BLaER1 (cell line): ENCODE data around the gene OSBPL2.

Experiments used
- H3K27ac ChIP-seq: shearing (Covaris generic); formaldehyde crosslinking; 2 replicates; pipeline ENCODE4 v1.8.1; 2022
- H3K27me3 ChIP-seq: shearing (Covaris generic); formaldehyde crosslinking; 2 replicates; pipeline ENCODE4 v1.8.1; 2022
- H3K36me3 ChIP-seq: shearing (Covaris generic); formaldehyde crosslinking; 2 replicates; pipeline ENCODE4 v1.8.1; 2022
- H3K4me1 ChIP-seq: shearing (Covaris generic); formaldehyde crosslinking; 2 replicates; pipeline ENCODE4 v1.8.1; 2022
- H3K4me2 ChIP-seq: shearing (Covaris generic); formaldehyde crosslinking; 2 replicates; pipeline ENCODE4 v1.8.1; 2022
- H3K4me3 ChIP-seq: shearing (Covaris generic); formaldehyde crosslinking; 2 replicates; pipeline ENCODE4 v1.8.1; 2022
- H3K9ac ChIP-seq: shearing (Covaris generic); formaldehyde crosslinking; 2 replicates; pipeline ENCODE4 v1.8.1; 2022
- H3K9me3 ChIP-seq: shearing (Covaris generic); formaldehyde crosslinking; 2 replicates; pipeline ENCODE4 v1.8.1; 2022
- H4K20me1 ChIP-seq: shearing (Covaris generic); formaldehyde crosslinking; 2 replicates; pipeline ENCODE4 v1.8.1; 2022
- Cebpa-rat ChIP-seq: shearing (Covaris generic); IDR thresholded peaks from 2 replicates; pipeline ENCODE4 v1.8.1; 2022

The OSBPL2 gene

GRCh38 chr20:62301111-62301668, 62.9 kb downstream of the OSBPL2 start:
- Histone ChIP-seq H3K36me3 (peaks cover 37% of the 10 kb centered on the region), H3K4me2 (peak overlapping the region; percentile 85; the same call in 1 of the 2 replicates), H3K27ac (no peak overlapping the region), H3K27me3 (no peaks in the 10 kb centered on the region), H3K4me1 (peaks cover 52% of the 10 kb centered on the region), H4K20me1 (peaks cover 32% of the 10 kb centered on the region), H3K9me3 (no peaks in the 10 kb centered on the region), H3K9ac (no peak overlapping the region), H3K4me3 (peak overlapping the region; percentile 82; the same call in 1 of the 2 replicates)
- no peak for TF ChIP-seq Cebpa-rat

GRCh38 chr20:62301773-62302340, 63.5 kb downstream of the OSBPL2 start:
- H3K4me3 ChIP-seq = peak overlapping the region; percentile 82
- no peaks in the 10 kb centered on the region for H3K9me3 ChIP-seq
- TF ChIP-seq Cebpa-rat = peak; percentile 95
- H3K36me3 ChIP-seq = peaks cover 38% of the 10 kb centered on the region
- peak overlapping the region; percentile 85 for H3K4me2 ChIP-seq
- peaks cover 39% of the 10 kb centered on the region for H4K20me1 ChIP-seq
- H3K4me1 ChIP-seq = peaks cover 46% of the 10 kb centered on the region
- peak overlapping the region; percentile 81; the same call in 1 of the 2 replicates for H3K9ac ChIP-seq
- H3K27ac ChIP-seq = peak overlapping the region; percentile 90; the same call in 1 of the 2 replicates
- H3K27me3 ChIP-seq = no peaks in the 10 kb centered on the region

- Histone ChIP-seq H3K4me2 (peak within 1 kb of the TSS; percentile 98), H3K27ac (peak within 1 kb of the TSS; percentile 90), H3K36me3 (peaks cover 41% of the 10 kb centered on the region), H4K20me1 (peaks cover 45% of the 10 kb centered on the region), H3K4me1 (peaks cover 41% of the 10 kb centered on the region), H3K4me3 (peak within 1 kb of the TSS; percentile 82), H3K9me3 (no peaks in the 10 kb centered on the region), H3K9ac (peak within 1 kb of the TSS; percentile 92), H3K27me3 (no peaks in the 10 kb centered on the region)
- TF ChIP-seq Cebpa-rat = no peak
Observed at GRCh38 chr20:62302341-62303061, 64.2 kb downstream of the OSBPL2 start, which contains the start of gene ADRM1. TSS of gene ADRM1 (plus strand) at chr20:62302997. CDS start at chr20:62303569, 572 bp downstream.

- peaks cover 46% of the 10 kb centered on the region for H3K36me3 ChIP-seq
- H3K9me3 ChIP-seq = no peaks in the 10 kb centered on the region
- no peak for TF ChIP-seq Cebpa-rat
- H3K9ac ChIP-seq = peak overlapping the region; percentile 92
- peaks cover 50% of the 10 kb centered on the region for H4K20me1 ChIP-seq
- H3K27me3 ChIP-seq = no peaks in the 10 kb centered on the region
- peak overlapping the region; percentile 90 for H3K27ac ChIP-seq
- H3K4me3 ChIP-seq = peak overlapping the region; percentile 82
- H3K4me1 ChIP-seq = peaks cover 36% of the 10 kb centered on the region
- peak overlapping the region; percentile 98 for H3K4me2 ChIP-seq
Observed at GRCh38 chr20:62303062-62303339, 64.7 kb downstream of the OSBPL2 start.

- Histone ChIP-seq H3K36me3 (peaks cover 48% of the 10 kb centered on the region), H3K27me3 (no peaks in the 10 kb centered on the region), H3K4me3 (peak overlapping the region; percentile 82), H3K9ac (peak overlapping the region; percentile 92), H3K27ac (peak overlapping the region; percentile 90), H3K9me3 (no peaks in the 10 kb centered on the region), H3K4me1 (peaks cover 32% of the 10 kb centered on the region), H3K4me2 (peak overlapping the region; percentile 98), H4K20me1 (peaks cover 56% of the 10 kb centered on the region)
- no peak for TF ChIP-seq Cebpa-rat
Observed at GRCh38 chr20:62303340-62304226, 65.3 kb downstream of the OSBPL2 start.

GRCh38 chr20:62304331-62305148, 66.2 kb downstream of the OSBPL2 start:
- H3K27ac ChIP-seq = peak overlapping the region; percentile 90; the same call in 1 of the 2 replicates
- H3K9ac ChIP-seq = peak overlapping the region; percentile 92
- peaks cover 55% of the 10 kb centered on the region for H3K36me3 ChIP-seq
- H3K4me3 ChIP-seq = peak overlapping the region; percentile 82
- TF ChIP-seq Cebpa-rat = no peak
- peaks cover 32% of the 10 kb centered on the region for H3K4me1 ChIP-seq
- no peaks in the 10 kb centered on the region for H3K27me3 ChIP-seq
- H4K20me1 ChIP-seq = peaks cover 57% of the 10 kb centered on the region
- peak overlapping the region; percentile 98 for H3K4me2 ChIP-seq
- no peaks in the 10 kb centered on the region for H3K9me3 ChIP-seq

- peaks cover 62% of the 10 kb centered on the region for H3K36me3 ChIP-seq
- no peak overlapping the region for H3K4me3 ChIP-seq
- no peaks in the 10 kb centered on the region for H3K9me3 ChIP-seq
- H3K4me1 ChIP-seq = peaks cover 32% of the 10 kb centered on the region
- H3K27ac ChIP-seq = no peak overlapping the region
- peaks cover 57% of the 10 kb centered on the region for H4K20me1 ChIP-seq
- no peaks in the 10 kb centered on the region for H3K27me3 ChIP-seq
- peak overlapping the region; percentile 92 for H3K9ac ChIP-seq
- H3K4me2 ChIP-seq = peak overlapping the region; percentile 98
- no peak for TF ChIP-seq Cebpa-rat
Observed at GRCh38 chr20:62305149-62305764, 66.9 kb downstream of the OSBPL2 start.

- Histone ChIP-seq H3K9me3 (no peaks in the 10 kb centered on the region), H4K20me1 (peaks cover 57% of the 10 kb centered on the region), H3K36me3 (peaks cover 68% of the 10 kb centered on the region), H3K4me2 (peak overlapping the region; percentile 98; the same call in 1 of the 2 replicates), H3K4me3 (no peak overlapping the region), H3K27ac (no peak overlapping the region), H3K9ac (peak overlapping the region; percentile 92), H3K4me1 (peaks cover 32% of the 10 kb centered on the region), H3K27me3 (no peaks in the 10 kb centered on the region)
- no peak for TF ChIP-seq Cebpa-rat
Observed at GRCh38 chr20:62305765-62306413, 67.6 kb downstream of the OSBPL2 start.
